ENCODE data around the gene FAIM2. TPM values are rescaled to one million over a fixed set of nuclear protein-coding genes. Genes with fewer than 3 reads are reported as not detected.

The FAIM2 gene
- total and polyA plus RNA-seq, 10 of the 15 experiments (the other 5 are each of a cell fraction or from before 2014, with no cell fraction given): not detected

DNA sequence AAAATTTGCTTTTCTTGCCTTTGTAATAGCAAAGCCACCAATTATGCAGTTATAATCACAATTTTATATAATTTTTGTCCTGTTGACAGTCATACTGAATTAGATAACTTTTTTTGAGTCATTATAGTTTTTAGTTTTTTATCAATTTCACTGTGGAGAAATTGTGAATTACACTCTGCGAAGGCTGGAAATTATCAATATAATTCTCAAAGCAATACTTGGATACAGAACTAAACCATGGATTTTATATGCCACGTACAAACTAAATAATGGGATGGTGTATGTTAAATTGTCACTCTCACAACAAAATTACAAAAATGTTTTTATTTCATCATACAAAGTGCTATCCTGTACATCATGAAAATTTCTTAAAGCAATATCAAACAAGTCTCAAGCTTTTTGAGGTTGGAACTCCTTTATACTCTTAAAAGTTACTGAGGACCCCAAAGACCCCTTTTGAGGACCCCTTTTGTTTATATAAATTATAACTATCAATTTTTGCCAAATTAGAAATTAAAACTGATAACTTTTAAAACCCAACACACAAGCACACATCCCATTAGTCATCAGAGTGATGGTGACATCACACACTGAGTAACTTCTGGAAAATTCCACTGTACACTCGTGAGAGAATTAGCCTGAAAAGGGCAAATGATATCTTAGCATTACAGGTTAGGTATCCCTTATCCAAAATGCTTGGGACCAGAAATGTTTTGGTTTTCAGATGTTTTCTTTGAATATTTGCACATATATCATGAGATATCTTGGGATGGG, 27.0 kb upstream of the FAIM2 start:
- Histone ChIP-seq H3K79me2 (ENCODE audit: control insufficient read depth, insufficient read depth, low read length) (no peaks in the 10 kb centered on the region), H3K9me3 (replicated peaks; ENCODE audit: control insufficient read depth, insufficient read depth, low read length) (no peaks in the 10 kb centered on the region), H3K4me3 (no peak overlapping the region), H4K20me1 (ENCODE audit: control insufficient read depth, insufficient read depth) (no peaks in the 10 kb centered on the region), H3K36me3 (ENCODE audit: control insufficient read depth in 2 of 2, insufficient read depth in 2 of 2, low read length in 1 of 2) (no peaks in the 10 kb centered on the region), H2AFZ (ENCODE audit: control insufficient read depth, low read depth, low read length) (no peak overlapping the region), H3K27ac (ENCODE audit: control insufficient read depth, insufficient read depth) (no peak overlapping the region), H3K4me2 (ENCODE audit: control insufficient read depth, insufficient read depth) (no peak overlapping the region), H3K27me3 (replicated peaks in 1 of 2; ENCODE audit: control insufficient read depth in 2 of 2, insufficient read depth in 2 of 2, low read length in 1 of 2) (peaks cover 1 to 3% of the 10 kb centered on the region in 2 experiments; a peak in 2 of 4 replicates), H3K9ac (ENCODE audit: control insufficient read depth, insufficient read depth, low read length) (no peak overlapping the region), H3K4me1 (ENCODE audit: control insufficient read depth, insufficient read depth, low read length) (no peaks in the 10 kb centered on the region)
- POLR2A ChIA-PET: no interaction called here
- RAD21 ChIA-PET (ENCODE audit: unreplicated experiment): no interaction called here
- WGBS (ENCODE audit: insufficient coverage, insufficient replicate concordance, low lambda C conversion rate, missing lambda C conversion rate): 28% methylated on average over 3 of the region's 3 CpGs
- TF ChIP-seq RFX5 (IDR thresholded peaks at IDR 0.05; ENCODE audit: low read depth, low read length): no peak
- TF ChIP-seq ZBED1 (IDR thresholded peaks at IDR 0.05; ENCODE audit: borderline replicate concordance): no peak
- no peak for TF ChIP-seq BCLAF1 (IDR thresholded peaks at IDR 0.05)
- TF ChIP-seq BCL3 (IDR thresholded peaks at IDR 0.05; ENCODE audit: borderline replicate concordance, insufficient read depth, low read depth, low read length, poor library complexity, severe bottlenecking): no peak
- no peak for TF ChIP-seq RCOR1 (conservative IDR thresholded peaks at IDR 0.05; ENCODE audit: low read depth, low read length)
- no peak for TF ChIP-seq SUZ12 (IDR thresholded peaks at IDR 0.05; ENCODE audit: unreplicated experiment)
- TF ChIP-seq MXI1 (IDR thresholded peaks at IDR 0.05; ENCODE audit: low read depth, low read length): no peak
- TF ChIP-seq GABPA (IDR thresholded peaks at IDR 0.05; ENCODE audit: low read depth): no peak
- TF ChIP-seq RAD21 (IDR thresholded peaks at IDR 0.05; ENCODE audit: insufficient read depth, low read depth, low read length): no peak
- no peak for TF ChIP-seq BRCA1 (IDR thresholded peaks at IDR 0.05; ENCODE audit: low read depth, low read length)
- no peak for TF ChIP-seq IKZF2 (IDR thresholded peaks at IDR 0.05)
- no peak for TF ChIP-seq PKNOX1 (IDR thresholded peaks at IDR 0.05)
- TF ChIP-seq, protein P1, sequence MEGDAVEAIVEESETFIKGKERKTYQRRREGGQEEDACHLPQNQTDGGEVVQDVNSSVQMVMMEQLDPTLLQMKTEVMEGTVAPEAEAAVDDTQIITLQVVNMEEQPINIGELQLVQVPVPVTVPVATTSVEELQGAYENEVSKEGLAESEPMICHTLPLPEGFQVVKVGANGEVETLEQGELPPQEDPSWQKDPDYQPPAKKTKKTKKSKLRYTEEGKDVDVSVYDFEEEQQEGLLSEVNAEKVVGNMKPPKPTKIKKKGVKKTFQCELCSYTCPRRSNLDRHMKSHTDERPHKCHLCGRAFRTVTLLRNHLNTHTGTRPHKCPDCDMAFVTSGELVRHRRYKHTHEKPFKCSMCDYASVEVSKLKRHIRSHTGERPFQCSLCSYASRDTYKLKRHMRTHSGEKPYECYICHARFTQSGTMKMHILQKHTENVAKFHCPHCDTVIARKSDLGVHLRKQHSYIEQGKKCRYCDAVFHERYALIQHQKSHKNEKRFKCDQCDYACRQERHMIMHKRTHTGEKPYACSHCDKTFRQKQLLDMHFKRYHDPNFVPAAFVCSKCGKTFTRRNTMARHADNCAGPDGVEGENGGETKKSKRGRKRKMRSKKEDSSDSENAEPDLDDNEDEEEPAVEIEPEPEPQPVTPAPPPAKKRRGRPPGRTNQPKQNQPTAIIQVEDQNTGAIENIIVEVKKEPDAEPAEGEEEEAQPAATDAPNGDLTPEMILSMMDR (IDR thresholded peaks at IDR 0.05 in 2 of 3, conservative IDR thresholded peaks at IDR 0.05 in 1 of 3; ENCODE audit: control insufficient read depth in 2 of 3, extremely low read depth in 1 of 3, insufficient read depth in 1 of 3, low read depth in 3 of 3, low read length in 3 of 3): no peak
- no peak for TF ChIP-seq GATAD2B (conservative IDR thresholded peaks at IDR 0.05; ENCODE audit: low read depth)
- TF ChIP-seq STAT1 (conservative IDR thresholded peaks at IDR 0.05): no peak
- no peak for TF ChIP-seq POLR2A (IDR thresholded peaks at IDR 0.05; ENCODE audit: low read depth, low read length)
- TF ChIP-seq EZH2 (IDR thresholded peaks at IDR 0.05; ENCODE audit: borderline replicate concordance, control insufficient read depth, low read depth, low read length): no peak
- no TSS peak for BruUV-seq (replicated peaks)
- no peak for DNase-seq (ENCODE audit: low read depth, low spot score)
- SMC1A ChIA-PET (ENCODE audit: uncharacterized antibody, unreplicated experiment): no interaction called here
- intact Hi-C loops (cut with micrococcal nuclease; ENCODE audit: unreplicated experiment) (no loop called here), in situ Hi-C loops (cut with MboI) (no loop called here)
- CTCF ChIA-PET: interaction anchor here (4.2 kb wide), 1 partner anchor 15 kb away, joined by 30 read pairs; no protein-coding TSS in a partner anchor
- no peak for FAIRE-seq
- no peak for ATAC-seq

Measured in GM12878 (cell line).